HEK293 (cell line): Measurements from ENCODE around the gene GALNTL6.

Experiments used
- ZNF324 ChIP-seq: fragments of 450-650 bp; formaldehyde crosslinking; IDR thresholded peaks from 2 replicates; pipeline ENCODE4 v1.5.1; 2016; ENCODE audit warnings: missing biosample characterization, missing genetic modification characterization
- TF ChIP-seq, protein P1 (sequence below): fragments of 450-650 bp; formaldehyde crosslinking; IDR thresholded peaks from 2 replicates; pipeline ENCODE4 v1.5.1; 2016; ENCODE audit warnings: missing biosample characterization, missing genetic modification characterization

DNA sequence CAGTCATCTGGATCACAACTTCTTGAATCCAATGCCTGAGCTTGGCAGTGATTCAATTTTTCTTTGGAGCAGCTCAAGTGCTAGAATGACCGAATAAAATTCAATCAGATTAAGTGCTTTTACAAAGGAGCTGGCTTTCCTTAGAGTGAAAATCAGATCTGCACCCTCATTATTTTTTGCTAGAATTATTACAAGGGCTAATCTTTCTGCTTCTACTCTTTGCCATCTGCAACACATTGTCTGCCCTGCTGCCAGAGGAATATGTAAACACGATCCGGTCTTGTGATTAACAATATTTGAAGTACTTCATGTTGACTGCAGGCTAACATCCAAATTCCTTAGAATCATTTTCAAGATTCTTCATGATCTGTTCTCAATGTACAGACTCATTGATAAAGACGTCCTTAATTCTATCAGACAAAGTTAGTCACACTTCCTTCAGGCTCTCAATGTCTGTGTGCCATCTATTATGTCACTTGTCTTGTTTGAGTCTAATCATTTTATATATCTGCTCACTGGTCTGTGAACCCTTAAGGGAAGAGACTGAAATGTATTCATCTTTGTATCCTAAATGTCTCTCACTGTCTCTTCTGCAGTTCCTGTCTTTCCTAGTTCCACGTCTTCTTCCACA is 531.2 kb downstream of the GALNTL6 start:
- no peak for TF ChIP-seq ZNF324
- TF ChIP-seq, protein P1, sequence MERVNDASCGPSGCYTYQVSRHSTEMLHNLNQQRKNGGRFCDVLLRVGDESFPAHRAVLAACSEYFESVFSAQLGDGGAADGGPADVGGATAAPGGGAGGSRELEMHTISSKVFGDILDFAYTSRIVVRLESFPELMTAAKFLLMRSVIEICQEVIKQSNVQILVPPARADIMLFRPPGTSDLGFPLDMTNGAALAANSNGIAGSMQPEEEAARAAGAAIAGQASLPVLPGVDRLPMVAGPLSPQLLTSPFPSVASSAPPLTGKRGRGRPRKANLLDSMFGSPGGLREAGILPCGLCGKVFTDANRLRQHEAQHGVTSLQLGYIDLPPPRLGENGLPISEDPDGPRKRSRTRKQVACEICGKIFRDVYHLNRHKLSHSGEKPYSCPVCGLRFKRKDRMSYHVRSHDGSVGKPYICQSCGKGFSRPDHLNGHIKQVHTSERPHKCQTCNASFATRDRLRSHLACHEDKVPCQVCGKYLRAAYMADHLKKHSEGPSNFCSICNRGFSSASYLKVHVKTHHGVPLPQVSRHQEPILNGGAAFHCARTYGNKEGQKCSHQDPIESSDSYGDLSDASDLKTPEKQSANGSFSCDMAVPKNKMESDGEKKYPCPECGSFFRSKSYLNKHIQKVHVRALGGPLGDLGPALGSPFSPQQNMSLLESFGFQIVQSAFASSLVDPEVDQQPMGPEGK (tag by site-specific recombination): no peak
